H9 (cell line): Measurements from ENCODE around the gene KRTAP10-4. TPM values are rescaled to one million over a fixed set of nuclear protein-coding genes. Genes with fewer than 3 reads are reported as not detected.
"Not testable (repeated sequence)": the region's sequence is repeated elsewhere in the genome, so short reads cannot be mapped to it uniquely, and the experiment has no call there.

Source experiments
- DNase-seq: peaks from one replicate; pipeline ENCODE4 v3.0.0-alpha.2; 2017
- H2AFZ ChIP-seq: one replicate; pipeline ENCODE4 v1.6.1; 2013; ENCODE audit warnings: mild to moderate bottlenecking, low read length, control low read depth, moderate library complexity
- H2AK5ac ChIP-seq: 2 replicates; pipeline ENCODE4 v1.6.1; 2013; ENCODE audit warnings: low read length, control low read depth, mixed read lengths; ENCODE audit not compliant: insufficient read length
- H2BK120ac ChIP-seq: one replicate; pipeline ENCODE4 v1.6.1; 2013; ENCODE audit warnings: low read depth, mild to moderate bottlenecking, low read length, control low read depth, inconsistent platforms; ENCODE audit not compliant: poor library complexity, severe bottlenecking
- H2BK12ac ChIP-seq: 2 replicates; pipeline ENCODE4 v1.6.1; 2013; ENCODE audit warnings: low read length, control low read depth, mixed read lengths, low read depth; ENCODE audit not compliant: insufficient read length
- H2BK15ac ChIP-seq: 2 replicates; pipeline ENCODE4 v1.6.1; 2013; ENCODE audit warnings: low read depth, low read length, control low read depth
- H2BK20ac ChIP-seq: one replicate; pipeline ENCODE4 v1.6.1; 2013; ENCODE audit warnings: low read depth, mild to moderate bottlenecking, low read length, control low read depth, inconsistent platforms; ENCODE audit not compliant: poor library complexity, severe bottlenecking
- H2BK5ac ChIP-seq: 2 replicates; pipeline ENCODE4 v1.6.1; 2013; ENCODE audit warnings: low read length, control low read depth, mixed read lengths; ENCODE audit not compliant: insufficient read length
- H3K14ac ChIP-seq: 2 replicates; pipeline ENCODE4 v1.6.1; 2013; ENCODE audit warnings: low read length, control low read depth; ENCODE audit not compliant: insufficient read depth
- H3K18ac ChIP-seq: 2 replicates; pipeline ENCODE4 v1.6.1; 2013; ENCODE audit warnings: low read depth, mild to moderate bottlenecking, mixed read lengths, low read length, control low read depth; ENCODE audit not compliant: insufficient read length
- H3K23ac ChIP-seq: 2 replicates; pipeline ENCODE4 v1.6.1; 2013; ENCODE audit warnings: low read length, control low read depth, mixed read lengths, low read depth; ENCODE audit not compliant: insufficient read length
- H3K23me2 ChIP-seq: 2 replicates; pipeline ENCODE4 v1.6.1; 2013; ENCODE audit warnings: low read depth, mild to moderate bottlenecking, mixed read lengths, low read length, control low read depth; ENCODE audit not compliant: insufficient read length, poor library complexity, severe bottlenecking
- H3K27ac ChIP-seq: 2 replicates; pipeline ENCODE4 v1.5.1; 2013; ENCODE audit warnings: low read length, control low read depth, mixed read lengths, low read depth; ENCODE audit not compliant: insufficient read length
- H3K27me3 ChIP-seq: 2 replicates; pipeline ENCODE4 v1.6.1; 2013; ENCODE audit warnings: low read length, control low read depth, inconsistent platforms; ENCODE audit not compliant: insufficient read depth
- H3K4ac ChIP-seq: 2 replicates; pipeline ENCODE4 v1.6.1; 2013; ENCODE audit warnings: low read depth, mild to moderate bottlenecking, control low read depth, inconsistent platforms, low read length, moderate library complexity
- H3K4me1 ChIP-seq: 2 replicates; pipeline ENCODE4 v1.6.1; 2013; ENCODE audit warnings: low read length, control low read depth, inconsistent platforms; ENCODE audit not compliant: insufficient read depth
- H3K4me2 ChIP-seq: 2 replicates; pipeline ENCODE4 v1.6.1; 2013; ENCODE audit warnings: low read length, control low read depth, mixed read lengths; ENCODE audit not compliant: insufficient read length, insufficient read depth
- H3K56ac ChIP-seq: 2 replicates; pipeline ENCODE4 v1.6.1; 2013; ENCODE audit warnings: low read depth, mild to moderate bottlenecking, mixed read lengths, low read length, control low read depth; ENCODE audit not compliant: insufficient read length
- H3K79me1 ChIP-seq: 2 replicates; pipeline ENCODE4 v1.6.1; 2013; ENCODE audit warnings: low read depth, mild to moderate bottlenecking, moderate library complexity, low read length, control low read depth, inconsistent platforms; ENCODE audit not compliant: insufficient read depth, poor library complexity, severe bottlenecking
- H3K79me2 ChIP-seq: 2 replicates; pipeline ENCODE4 v1.6.1; 2013; ENCODE audit warnings: low read length, control low read depth, inconsistent platforms; ENCODE audit not compliant: insufficient read depth
- H3K9ac ChIP-seq: 2 replicates; pipeline ENCODE4 v1.6.1; 2013; ENCODE audit warnings: low read length, control low read depth, mixed read lengths; ENCODE audit not compliant: insufficient read length; ENCODE audit errors: extremely low read depth
- H3K9me3 ChIP-seq: one replicate; pipeline ENCODE4 v1.6.1; 2013; ENCODE audit warnings: low read depth, low read length, inconsistent platforms; ENCODE audit not compliant: control insufficient read depth
- H3T11ph ChIP-seq: one replicate; pipeline ENCODE4 v1.6.1; 2013; ENCODE audit warnings: mild to moderate bottlenecking, low read length, control low read depth, inconsistent platforms
- H4K20me1 ChIP-seq: one replicate; pipeline ENCODE4 v1.6.1; 2013; ENCODE audit not compliant: control insufficient read depth, insufficient read length, insufficient read depth
- H4K5ac ChIP-seq: 2 replicates; pipeline ENCODE4 v1.6.1; 2013; ENCODE audit warnings: low read depth, mild to moderate bottlenecking, mixed read lengths, low read length, control low read depth; ENCODE audit not compliant: insufficient read length
- H4K8ac ChIP-seq: replicated peaks from 2 replicates; pipeline ENCODE4 v1.6.1; 2013; ENCODE audit warnings: low read length, control low read depth, mixed read lengths, low read depth; ENCODE audit not compliant: insufficient read length
- H4K91ac ChIP-seq: 2 replicates; pipeline ENCODE4 v1.6.1; 2013; ENCODE audit warnings: low read depth, mild to moderate bottlenecking, moderate library complexity, mixed read lengths, low read length, control low read depth; ENCODE audit not compliant: insufficient read length
- H3K27ac Mint-ChIP-seq, 3 experiments: 2 replicates in 2 of 3; 3 replicates in 1 of 3; pipeline ENCODE4 v1.8.0; 2020 to 2021; ENCODE audit warnings: mixed read lengths in 3 of 3, mild to moderate bottlenecking in 1 of 3, moderate library complexity in 1 of 3
- H3K27me3 Mint-ChIP-seq: 2 replicates; pipeline ENCODE4 v1.8.0; 2021; ENCODE audit warnings: low read depth, mild to moderate bottlenecking, moderate library complexity, mixed read lengths
- H3K36me3 Mint-ChIP-seq, 3 experiments: 2 replicates in 2 of 3; 3 replicates in 1 of 3; pipeline ENCODE4 v1.8.0; 2020 to 2021; ENCODE audit warnings: low read depth in 3 of 3, mixed read lengths in 3 of 3; ENCODE audit not compliant: insufficient read depth in 1 of 3
- H3K4me1 Mint-ChIP-seq, 2 experiments: 2 replicates each; pipeline ENCODE4 v1.8.0; 2020; ENCODE audit warnings: mixed read lengths in 2 of 2
- H3K4me3 Mint-ChIP-seq, 2 experiments: 2 replicates in 1 of 2; 3 replicates in 1 of 2; pipeline ENCODE4 v1.8.0; 2020 to 2021; ENCODE audit warnings: mild to moderate bottlenecking in 2 of 2, mixed read lengths in 2 of 2, moderate library complexity in 1 of 2
- H3K9me3 Mint-ChIP-seq, 2 experiments: 2 replicates in 1 of 2; 3 replicates in 1 of 2; pipeline ENCODE4 v1.8.0; 2020; ENCODE audit warnings: mild to moderate bottlenecking in 2 of 2, mixed read lengths in 2 of 2, moderate library complexity in 1 of 2
- CTCF ChIP-seq: fragments of 200-600 bp; sonication (generic); conservative IDR thresholded peaks from 3 replicates; pipeline ENCODE4 v1.8.0; 2021; ENCODE audit warnings: antibody characterized with exemption, mild to moderate bottlenecking
- WGBS: extraction: QIAGEN DNeasy Blood & Tissue Kit; methylation state at CpG from one replicate; pipeline ENCODE4 v1.1.7; 2013; ENCODE audit warnings: missing lambda C conversion rate, low lambda C conversion rate, mixed read lengths; ENCODE audit not compliant: insufficient read length; ENCODE audit errors: extremely low coverage; 5-methylcytosine and 5-hydroxymethylcytosine counted together
- total RNA-seq: library from RNA; stranded (reverse); gene quantifications from 2 replicates; pipeline ENCODE4 v1.2.1, GENCODE V29; 2021

Gene KRTAP10-4
- total RNA-seq, 1 experiment from 2014 or later: not detected

GRCh38 chr21:44590311-44590721 is 16.8 kb downstream of the KRTAP10-4 start:
- no peak overlapping the region for H2BK5ac ChIP-seq
- H3K23ac ChIP-seq: no peak overlapping the region
- no peak overlapping the region for H3K18ac ChIP-seq
- H3K79me1 ChIP-seq: no peaks in the 10 kb centered on the region
- no peak overlapping the region for H2BK120ac ChIP-seq
- Mint-ChIP-seq H3K4me1 (peaks cover 27 to 32% of the 10 kb centered on the region in 2 experiments), H3K27me3 (peaks cover 7% of the 10 kb centered on the region), H3K27ac (no peak overlapping the region; a peak in 1 of 7 replicates), H3K9me3 (peaks cover 0 to 3% of the 10 kb centered on the region in 2 experiments; a peak in 2 of 5 replicates), H3K36me3 (no peaks in the 10 kb centered on the region), H3K4me3 (no peak overlapping the region)
- DNase-seq: no peak
- H3K4me1 ChIP-seq: no peaks in the 10 kb centered on the region; the same call in 1 of the 2 replicates
- H2BK15ac ChIP-seq: no peak overlapping the region
- no peaks in the 10 kb centered on the region for H3K79me2 ChIP-seq
- 0 out of 2 replicates have a peak overlapping the region, but pooled peaks have one; percentile 33 for H3K14ac ChIP-seq
- no peaks in the 10 kb centered on the region for H4K20me1 ChIP-seq
- no peak overlapping the region for H4K5ac ChIP-seq
- WGBS: no CpG with 5 or more reads among the region's 10 CpGs
- no peak overlapping the region for H2AK5ac ChIP-seq
- H4K8ac ChIP-seq: no peak overlapping the region
- no peak for TF ChIP-seq CTCF
- no peak overlapping the region for H4K91ac ChIP-seq
- no peak overlapping the region for H3K4ac ChIP-seq
- H3K56ac ChIP-seq: no peak overlapping the region
- no peak overlapping the region for H3T11ph ChIP-seq
- H3K9ac ChIP-seq: no peak overlapping the region
- H2BK12ac ChIP-seq: no peak overlapping the region
- no peak overlapping the region for H3K27ac ChIP-seq
- H3K27me3 ChIP-seq: no peaks in the 10 kb centered on the region
- no peak overlapping the region for H2BK20ac ChIP-seq
- H3K4me2 ChIP-seq: no peak overlapping the region
- no peaks in the 10 kb centered on the region for H3K23me2 ChIP-seq
- no peak overlapping the region for H2AFZ ChIP-seq
- H3K9me3 ChIP-seq: no peaks in the 10 kb centered on the region

GRCh38 chr21:44590897-44591800 is 17.6 kb downstream of the KRTAP10-4 start:
- H2BK5ac ChIP-seq, H3K9ac ChIP-seq, H2BK15ac ChIP-seq, H4K20me1 ChIP-seq, H3K9me3 ChIP-seq, H3K23me2 ChIP-seq, H3K14ac ChIP-seq, H3K9me3 Mint-ChIP-seq, H3K4me1 ChIP-seq, H4K5ac ChIP-seq, H3K18ac ChIP-seq, H3K27me3 Mint-ChIP-seq, H3T11ph ChIP-seq, H4K91ac ChIP-seq, H2BK12ac ChIP-seq, H2BK120ac ChIP-seq, H3K27ac Mint-ChIP-seq, H3K23ac ChIP-seq, H3K27ac ChIP-seq, H3K56ac ChIP-seq, H4K8ac ChIP-seq, H3K4me2 ChIP-seq, H3K4ac ChIP-seq, H2AK5ac ChIP-seq, H2AFZ ChIP-seq, H3K79me1 ChIP-seq, H2BK20ac ChIP-seq, H3K79me2 ChIP-seq, H3K36me3 Mint-ChIP-seq, H3K27me3 ChIP-seq, H3K4me3 Mint-ChIP-seq: not testable (repeated sequence)
- peak; percentile 20 for DNase-seq
- WGBS: no CpG with 5 or more reads among the region's 19 CpGs
- H3K4me1 Mint-ChIP-seq: peaks cover 27 to 28% of the 10 kb centered on the region in 2 experiments
